ENCODE results near the gene FTCD.
"Not testable (repeated sequence)": the region's sequence is repeated elsewhere in the genome, so short reads cannot be mapped to it uniquely, and the experiment has no call there.

The FTCD gene

GRCh38 chr21:46188226-46189212, 33.1 kb upstream of the FTCD start:
- peak; percentile 54 for DNase-seq

GRCh38 chr21:46187814-46188213, 32.4 kb upstream of the FTCD start:
- DNase-seq, result no peak

- DNase-seq, result no peak
These were observed 31.9 kb upstream of the FTCD start for GRCh38 chr21:46187261-46187660.

- DNase-seq, result no peak
These were observed 30.3 kb upstream of the FTCD start for GRCh38 chr21:46185716-46186115.

GRCh38 chr21:46184625-46185555, 29.5 kb upstream of the FTCD start:
- DNase-seq, result peak; percentile 62

GRCh38 chr21:46183910-46184624, 28.7 kb upstream of the FTCD start, which contains the start of gene SPATC1L:
Gene SPATC1L (minus strand): TSS chr21:46184459. CDS start chr21:46182816, 1,643 bp downstream.
- no peak for DNase-seq

GRCh38 chr21:46183337-46183909, 28.0 kb upstream of the FTCD start:
- not testable (repeated sequence) for DNase-seq

- no peak for DNase-seq
These were observed 27.4 kb upstream of the FTCD start for GRCh38 chr21:46182548-46183336.

- no peak for DNase-seq
These were observed 26.7 kb upstream of the FTCD start for GRCh38 chr21:46181953-46182547.

- DNase-seq, result no peak
These were observed 26.1 kb upstream of the FTCD start for GRCh38 chr21:46181436-46181835.

- DNase-seq, result no peak
These were observed 25.5 kb upstream of the FTCD start for GRCh38 chr21:46180778-46181391.

GRCh38 chr21:46180079-46180722, 24.8 kb upstream of the FTCD start:
- DNase-seq, result no peak

- no peak for DNase-seq
These were observed 24.3 kb upstream of the FTCD start for GRCh38 chr21:46179708-46180078.

- no peak for DNase-seq
These were observed 23.6 kb upstream of the FTCD start for GRCh38 chr21:46178961-46179360.

- not testable (repeated sequence) for DNase-seq
These were observed 21.2 kb upstream of the FTCD start for GRCh38 chr21:46176443-46177129.

- DNase-seq, result no peak
These were observed 18.2 kb upstream of the FTCD start for GRCh38 chr21:46173573-46173972.

- no peak for DNase-seq
These were observed 17.6 kb upstream of the FTCD start for GRCh38 chr21:46172863-46173528.

GRCh38 chr21:46171996-46172862, 16.9 kb upstream of the FTCD start:
- DNase-seq, result no peak
